Parathyroid adenoma (tissue), 2 donors: ENCODE results near the gene STXBP6.
A peak's percentile ranks its signal among the peaks of the same experiment; 100 is the strongest.

Source experiments
- H2AFZ ChIP-seq: fragments of 300-600 bp; sonication (generic); one replicate; pipeline ENCODE4 v1.7.0; 2017; ENCODE audit warnings: antibody characterized with exemption, mild to moderate bottlenecking
- H3K27ac ChIP-seq: fragments of 300-600 bp; sonication (generic); one replicate; pipeline ENCODE4 v1.7.0; 2017
- H3K27me3 ChIP-seq: fragments of 300-600 bp; sonication (generic); one replicate; pipeline ENCODE4 v1.7.0; 2017; ENCODE audit warnings: low read length; ENCODE audit not compliant: control insufficient read depth, insufficient read depth
- H3K36me3 ChIP-seq: fragments of 300-600 bp; sonication (generic); one replicate; pipeline ENCODE4 v1.7.0; 2017; ENCODE audit warnings: low read length; ENCODE audit not compliant: control insufficient read depth, insufficient read depth
- H3K4me1 ChIP-seq: fragments of 300-600 bp; sonication (generic); one replicate; pipeline ENCODE4 v1.7.0; 2017; ENCODE audit warnings: control low read depth
- H3K4me2 ChIP-seq: fragments of 300-600 bp; sonication (generic); one replicate; pipeline ENCODE4 v1.7.0; 2017; ENCODE audit warnings: low read length
- H3K4me3 ChIP-seq: fragments of 300-600 bp; sonication (generic); one replicate; pipeline ENCODE4 v1.7.0; 2017; ENCODE audit warnings: low read depth, low read length
- H3K79me2 ChIP-seq: fragments of 300-600 bp; sonication (generic); one replicate; pipeline ENCODE4 v1.7.0; 2017; ENCODE audit warnings: control low read depth
- H3K9ac ChIP-seq: fragments of 300-600 bp; sonication (generic); one replicate; pipeline ENCODE4 v1.7.0; 2017; ENCODE audit warnings: mild to moderate bottlenecking
- H3K9me3 ChIP-seq: fragments of 300-600 bp; sonication (generic); one replicate; pipeline ENCODE4 v1.7.0; 2017; ENCODE audit warnings: low read length; ENCODE audit not compliant: control insufficient read depth
- TF ChIP-seq, protein P1 (sequence below): fragments of 300-600 bp; sonication (generic); IDR thresholded peaks from one replicate; pipeline ENCODE4 v1.7.0; 2017; ENCODE audit warnings: antibody characterized with exemption, mild to moderate bottlenecking
- donor health status: primary hyperparathyroidism.

The STXBP6 gene

DNA sequence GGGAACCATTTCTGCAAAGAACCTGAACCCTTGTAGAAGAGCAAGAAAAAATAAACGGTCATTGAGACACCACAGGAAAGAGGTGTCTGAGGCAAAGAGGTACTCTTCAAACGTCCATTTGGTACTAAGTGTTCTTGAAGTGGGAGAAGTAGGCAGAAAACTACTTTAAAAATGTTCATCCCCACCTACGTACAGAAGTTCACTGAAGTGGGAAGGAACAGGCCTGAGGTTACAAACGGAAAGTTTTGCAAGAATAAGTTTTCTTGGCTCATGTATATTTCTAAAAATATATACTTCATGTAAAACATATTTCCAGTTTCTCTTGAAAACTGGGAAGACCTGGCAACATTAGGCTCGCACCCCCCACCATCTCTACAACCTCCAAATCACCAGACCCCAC lies 61.2 kb downstream of the STXBP6 start:
- Histone ChIP-seq H3K9ac (no peak overlapping the region), H3K79me2 (no peaks in the 10 kb centered on the region), H3K4me2 (no peak overlapping the region), H2AFZ (no peak overlapping the region), H3K4me1 (peaks cover 20% of the 10 kb centered on the region), H3K9me3 (no peaks in the 10 kb centered on the region), H3K27ac (no peak overlapping the region), H3K27me3 (no peaks in the 10 kb centered on the region), H3K36me3 (no peaks in the 10 kb centered on the region), H3K4me3 (no peak overlapping the region)
- TF ChIP-seq, protein P1, sequence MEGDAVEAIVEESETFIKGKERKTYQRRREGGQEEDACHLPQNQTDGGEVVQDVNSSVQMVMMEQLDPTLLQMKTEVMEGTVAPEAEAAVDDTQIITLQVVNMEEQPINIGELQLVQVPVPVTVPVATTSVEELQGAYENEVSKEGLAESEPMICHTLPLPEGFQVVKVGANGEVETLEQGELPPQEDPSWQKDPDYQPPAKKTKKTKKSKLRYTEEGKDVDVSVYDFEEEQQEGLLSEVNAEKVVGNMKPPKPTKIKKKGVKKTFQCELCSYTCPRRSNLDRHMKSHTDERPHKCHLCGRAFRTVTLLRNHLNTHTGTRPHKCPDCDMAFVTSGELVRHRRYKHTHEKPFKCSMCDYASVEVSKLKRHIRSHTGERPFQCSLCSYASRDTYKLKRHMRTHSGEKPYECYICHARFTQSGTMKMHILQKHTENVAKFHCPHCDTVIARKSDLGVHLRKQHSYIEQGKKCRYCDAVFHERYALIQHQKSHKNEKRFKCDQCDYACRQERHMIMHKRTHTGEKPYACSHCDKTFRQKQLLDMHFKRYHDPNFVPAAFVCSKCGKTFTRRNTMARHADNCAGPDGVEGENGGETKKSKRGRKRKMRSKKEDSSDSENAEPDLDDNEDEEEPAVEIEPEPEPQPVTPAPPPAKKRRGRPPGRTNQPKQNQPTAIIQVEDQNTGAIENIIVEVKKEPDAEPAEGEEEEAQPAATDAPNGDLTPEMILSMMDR, result no peak

DNA sequence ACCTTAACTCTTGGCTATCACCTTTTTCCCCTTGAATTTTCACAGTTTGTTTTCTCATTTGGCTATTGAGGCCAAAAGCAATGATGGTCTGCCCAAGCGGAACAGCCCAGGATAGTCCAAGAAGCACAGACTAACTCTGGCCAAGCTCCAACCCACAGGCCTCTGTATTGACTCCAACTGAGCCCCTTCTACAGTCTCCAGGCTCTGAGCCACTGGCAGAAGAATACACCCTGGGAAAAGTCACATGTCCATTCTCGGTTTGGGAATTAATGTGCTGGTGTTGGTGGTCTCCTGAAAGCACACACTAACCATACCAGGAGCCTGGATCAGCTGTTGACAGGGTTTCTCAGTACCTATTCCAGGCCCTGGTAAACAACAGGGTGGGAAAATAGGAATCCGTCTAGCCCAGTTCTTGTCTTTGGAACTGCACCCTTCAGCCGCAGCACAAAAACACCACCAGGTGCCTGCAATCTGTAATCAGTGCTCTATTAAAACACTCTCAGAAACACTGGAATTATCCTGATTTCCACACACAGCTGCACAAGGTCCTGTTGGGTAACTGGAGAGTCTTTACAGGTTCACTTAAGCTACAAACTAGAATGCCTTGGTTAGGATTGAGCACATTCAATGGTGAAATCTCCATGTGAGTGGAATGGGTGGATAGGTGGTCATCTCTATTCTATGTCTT lies 63.6 kb downstream of the STXBP6 start:
- H3K9me3 ChIP-seq, result no peaks in the 10 kb centered on the region
- H3K4me3 ChIP-seq, result no peak overlapping the region
- H3K4me2 ChIP-seq, result no peak overlapping the region
- no peaks in the 10 kb centered on the region for H3K27me3 ChIP-seq
- no peaks in the 10 kb centered on the region for H3K36me3 ChIP-seq
- no peak overlapping the region for H3K9ac ChIP-seq
- H3K79me2 ChIP-seq, result no peaks in the 10 kb centered on the region
- no peak overlapping the region for H2AFZ ChIP-seq
- peaks cover 20% of the 10 kb centered on the region for H3K4me1 ChIP-seq
- TF ChIP-seq, protein P1, result no peak
- no peak overlapping the region for H3K27ac ChIP-seq

DNA sequence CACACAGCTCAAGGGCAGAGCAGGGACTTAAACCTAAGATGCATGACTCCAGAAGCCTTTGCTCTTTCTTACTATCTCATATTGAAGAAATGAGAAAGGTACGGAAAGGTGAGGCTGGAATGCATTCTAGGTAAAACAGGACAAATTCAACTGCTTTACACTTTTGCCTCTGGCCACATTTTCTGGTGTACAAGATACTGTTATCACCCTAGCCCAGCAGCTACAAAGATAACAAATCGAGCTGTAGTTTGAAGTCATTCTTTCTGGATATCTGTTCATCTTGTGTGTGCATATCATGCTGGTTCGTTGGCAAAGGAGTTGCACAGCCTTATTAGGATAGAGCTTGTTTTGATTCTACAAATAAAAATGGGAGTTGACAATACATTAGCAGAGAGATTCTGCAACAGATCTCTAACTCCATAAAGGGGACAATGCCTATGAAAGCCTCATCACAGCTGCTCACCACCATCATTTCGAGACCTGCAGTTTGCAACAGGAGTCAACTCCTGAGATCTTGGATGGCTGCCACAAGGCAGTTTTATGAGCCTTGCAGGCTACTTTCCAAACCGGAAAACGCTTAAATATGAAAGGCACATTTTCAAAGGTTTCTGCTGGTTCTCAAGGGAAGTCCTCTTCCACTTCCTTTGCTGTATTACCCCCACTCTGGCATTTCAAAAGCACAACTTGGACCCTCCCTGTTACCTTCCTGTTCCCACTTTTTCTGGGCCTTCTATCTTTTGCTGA lies 64.9 kb downstream of the STXBP6 start:
- Histone ChIP-seq H3K9ac (no peak overlapping the region), H2AFZ (no peak overlapping the region), H3K4me3 (peak overlapping the region; percentile 14), H3K4me1 (peaks cover 20% of the 10 kb centered on the region), H3K36me3 (no peaks in the 10 kb centered on the region), H3K9me3 (no peaks in the 10 kb centered on the region), H3K27me3 (no peaks in the 10 kb centered on the region), H3K79me2 (no peaks in the 10 kb centered on the region), H3K27ac (peak overlapping the region; percentile 3), H3K4me2 (peak overlapping the region; percentile 42)
- TF ChIP-seq, protein P1, result no peak

DNA sequence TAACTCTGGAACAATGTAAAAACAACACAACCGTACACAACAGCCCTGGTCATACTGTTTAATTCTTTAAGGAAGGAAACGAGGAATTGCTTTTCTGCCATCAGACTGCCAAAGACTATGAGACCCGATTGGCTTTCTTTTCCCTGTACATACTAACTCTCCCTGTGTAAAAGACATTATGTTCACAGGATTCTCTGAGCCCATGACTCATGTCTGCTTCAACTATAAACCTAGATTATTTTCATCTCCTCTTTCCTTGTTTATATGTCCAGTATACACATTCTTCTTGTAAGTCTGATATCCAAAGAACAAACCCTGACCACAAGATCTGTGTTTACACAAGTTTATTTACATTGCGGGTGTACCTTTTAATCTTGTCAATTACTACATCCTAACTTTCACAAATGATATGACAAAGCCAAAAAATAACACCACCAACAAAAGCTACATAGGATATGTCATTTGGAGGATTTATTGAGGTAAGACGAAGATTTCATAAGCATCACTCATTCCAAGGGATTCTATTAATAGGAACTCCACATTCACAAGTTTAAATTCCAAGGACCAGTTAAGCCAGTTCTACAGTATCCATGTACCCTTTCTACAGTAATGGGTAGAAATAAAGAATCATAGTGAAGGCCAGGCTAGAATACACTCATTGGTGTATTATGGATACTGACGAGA lies 67.3 kb downstream of the STXBP6 start:
- Histone ChIP-seq H3K79me2 (no peaks in the 10 kb centered on the region), H2AFZ (no peak overlapping the region), H3K27ac (no peak overlapping the region), H3K9me3 (no peaks in the 10 kb centered on the region), H3K4me1 (peaks cover 20% of the 10 kb centered on the region), H3K36me3 (no peaks in the 10 kb centered on the region), H3K4me3 (no peak overlapping the region), H3K9ac (no peak overlapping the region), H3K27me3 (no peaks in the 10 kb centered on the region), H3K4me2 (no peak overlapping the region)
- TF ChIP-seq, protein P1, result no peak
